ENCODE results near the gene CTSG.
A peak's percentile ranks its signal among the peaks of the same experiment; 100 is the strongest.
"Not testable (repeated sequence)": the region's sequence is repeated elsewhere in the genome, so short reads cannot be mapped to it uniquely, and the experiment has no call there.

Gene CTSG

DNA sequence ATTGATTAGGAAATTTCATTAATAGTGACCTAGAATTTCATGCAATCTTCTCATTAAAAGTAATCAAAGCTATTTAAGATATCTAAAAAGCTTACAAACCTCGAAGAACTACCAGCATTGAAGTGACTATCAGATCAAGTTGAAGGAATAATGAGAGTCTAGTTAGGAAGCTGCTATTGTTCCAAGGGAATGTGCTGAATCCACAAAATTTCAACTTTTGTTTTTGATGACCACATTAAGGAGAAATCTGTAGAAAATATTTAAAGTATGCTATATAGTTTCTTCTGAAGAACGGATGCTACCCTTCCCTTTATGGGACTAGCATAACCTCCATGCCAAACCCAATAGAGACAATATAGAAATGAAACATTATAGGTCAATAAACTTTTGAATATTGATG, 2.5 kb upstream of the CTSG start:
- Histone ChIP-seq H3K4me1 (ENCODE audit: insufficient read depth, low read length) (no peaks in the 10 kb centered on the region), H3K36me3 (ENCODE audit: insufficient read depth, low read length) (no peaks in the 10 kb centered on the region), H3K9me3 (ENCODE audit: control insufficient read depth, insufficient read depth, low read length) (no peaks in the 10 kb centered on the region), H3K9ac (ENCODE audit: low read depth, low read length) (no peak overlapping the region)

DNA sequence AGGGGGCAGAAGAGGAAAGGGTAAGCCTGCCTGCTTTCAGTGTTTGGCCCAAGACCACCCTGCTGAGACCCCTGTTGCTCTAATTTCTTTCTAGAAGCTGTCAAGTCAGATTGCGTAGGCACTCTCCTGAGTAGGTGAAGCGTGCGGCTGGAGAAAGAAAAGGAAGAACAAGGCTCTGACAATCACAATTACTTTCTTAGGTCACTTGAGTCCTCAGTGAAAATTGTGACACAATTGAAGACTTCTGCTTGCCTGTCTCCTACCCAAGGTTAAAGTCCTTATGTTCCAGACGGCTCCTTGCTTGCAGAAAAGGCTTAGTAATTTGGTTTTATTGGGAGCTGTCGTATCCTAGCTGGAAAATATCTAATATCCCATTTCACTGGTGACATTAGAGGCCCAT, 721 bp upstream of the CTSG start:
- Histone ChIP-seq H3K36me3 (ENCODE audit: insufficient read depth, low read length) (no peaks in the 10 kb centered on the region), H3K4me1 (ENCODE audit: insufficient read depth, low read length) (no peaks in the 10 kb centered on the region), H3K9me3 (ENCODE audit: control insufficient read depth, insufficient read depth, low read length) (no peaks in the 10 kb centered on the region), H3K9ac (ENCODE audit: low read depth, low read length) (no peak overlapping the region)

DNA sequence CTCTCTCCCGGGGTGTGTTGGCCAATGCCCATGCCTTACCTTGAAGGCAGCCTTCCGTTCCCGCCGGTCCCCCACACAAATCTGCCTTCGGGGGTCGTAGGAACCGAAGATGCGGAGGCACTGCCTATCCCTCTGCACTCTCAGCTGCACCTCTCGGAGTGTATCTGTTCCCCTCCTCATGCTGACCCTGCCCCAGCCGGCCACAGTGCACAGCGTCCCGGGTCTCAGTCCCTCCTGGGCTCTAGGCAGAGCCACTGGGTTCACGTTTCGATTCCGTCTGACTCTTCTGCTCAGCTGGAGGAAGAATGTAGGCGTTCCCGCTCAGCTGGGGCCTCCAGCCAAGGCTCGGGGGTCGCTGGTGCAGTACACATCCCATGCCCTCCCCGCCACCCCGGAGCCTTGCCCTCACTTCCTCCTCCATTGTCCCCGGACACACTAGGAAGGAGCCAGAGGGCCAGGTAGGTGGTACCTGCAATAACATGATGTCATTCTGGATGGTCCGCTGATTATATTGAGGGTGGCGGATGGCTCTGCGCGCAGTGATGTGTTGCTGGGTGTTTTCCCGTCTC, 1.8 kb downstream of the CTSG start:
- Histone ChIP-seq H3K9me3 (ENCODE audit: control insufficient read depth, insufficient read depth, low read length) (no peaks in the 10 kb centered on the region), H3K4me1 (ENCODE audit: insufficient read depth, low read length) (no peaks in the 10 kb centered on the region), H3K36me3 (ENCODE audit: insufficient read depth, low read length) (no peaks in the 10 kb centered on the region), H3K9ac (ENCODE audit: low read depth, low read length) (no peak overlapping the region)

DNA sequence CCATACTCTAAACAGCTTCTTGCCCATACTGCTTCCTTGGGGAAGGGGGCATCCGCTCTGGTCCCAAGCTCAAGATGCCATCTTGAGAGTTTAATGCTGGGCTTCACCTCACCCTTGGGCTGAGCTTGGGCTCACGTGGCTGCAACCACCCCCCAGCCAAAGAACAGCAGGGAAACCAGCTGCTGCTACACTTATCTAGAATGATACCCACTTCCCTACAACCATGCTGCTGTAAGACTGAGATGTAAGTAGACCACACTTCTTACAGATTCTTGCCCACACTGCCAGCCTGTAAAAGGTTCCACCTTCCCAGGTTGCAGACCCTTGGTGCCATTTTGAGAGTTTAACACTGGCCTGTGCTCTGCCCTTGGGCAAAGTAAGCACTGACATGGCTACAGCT, 9.7 kb downstream of the CTSG start:
- H3K36me3 ChIP-seq (ENCODE audit: insufficient read depth, low read length) = no peaks in the 10 kb centered on the region
- H3K4me1 ChIP-seq (ENCODE audit: insufficient read depth, low read length) = no peaks in the 10 kb centered on the region
- no peak overlapping the region for H3K9ac ChIP-seq (ENCODE audit: low read depth, low read length)
- peaks cover 3% of the 10 kb centered on the region; the same call in 1 of the 2 replicates for H3K9me3 ChIP-seq (ENCODE audit: control insufficient read depth, insufficient read depth, low read length)

DNA sequence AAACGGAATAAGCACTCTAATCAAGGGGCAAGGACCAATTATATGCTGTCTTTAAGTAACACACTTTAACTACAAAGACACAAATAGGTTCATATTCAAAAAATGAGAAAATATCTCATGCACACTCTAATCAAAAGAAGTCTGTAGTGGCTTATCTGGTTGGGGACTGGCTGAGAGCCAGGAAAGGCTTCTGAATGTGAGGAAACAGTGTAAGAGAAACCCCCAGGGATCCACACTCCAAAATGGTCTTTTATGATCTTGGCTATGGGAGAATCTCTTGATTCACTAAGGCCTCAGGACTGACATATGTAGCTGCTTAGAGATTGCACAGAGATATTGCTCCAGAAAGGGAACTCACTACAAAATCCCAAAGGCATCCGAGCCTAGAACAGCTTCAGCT, 10.3 kb downstream of the CTSG start:
- H3K9me3 ChIP-seq (ENCODE audit: control insufficient read depth, insufficient read depth, low read length) = peaks cover 3% of the 10 kb centered on the region; the same call in 1 of the 2 replicates
- H3K36me3 ChIP-seq (ENCODE audit: insufficient read depth, low read length) = no peaks in the 10 kb centered on the region
- no peak overlapping the region for H3K9ac ChIP-seq (ENCODE audit: low read depth, low read length)
- H3K4me1 ChIP-seq (ENCODE audit: insufficient read depth, low read length) = no peaks in the 10 kb centered on the region

DNA sequence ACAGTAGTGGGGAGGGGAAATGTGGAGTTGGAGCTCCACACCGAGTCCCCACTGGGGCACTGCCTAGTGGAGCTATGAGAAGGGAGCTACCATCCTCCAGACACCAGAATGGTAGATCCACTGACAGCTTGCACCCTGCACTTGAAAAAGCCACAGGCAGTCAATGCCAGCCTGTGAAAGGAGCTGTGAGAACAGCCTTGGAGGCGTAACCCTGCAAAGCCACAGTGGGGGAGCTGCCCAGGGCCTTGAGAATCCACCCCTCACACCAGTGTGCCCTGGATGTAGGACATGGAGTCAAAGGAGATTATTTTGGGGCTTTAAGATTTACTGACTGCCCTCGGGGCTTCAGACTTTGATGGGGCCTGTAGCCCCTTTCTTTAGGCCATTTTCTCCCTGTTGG, 12.5 kb downstream of the CTSG start:
- Histone ChIP-seq H3K9me3 (ENCODE audit: control insufficient read depth, insufficient read depth, low read length) (peaks cover 3% of the 10 kb centered on the region; the same call in 1 of the 2 replicates), H3K4me1 (ENCODE audit: insufficient read depth, low read length) (no peaks in the 10 kb centered on the region), H3K9ac (ENCODE audit: low read depth, low read length) (no peak overlapping the region), H3K36me3 (ENCODE audit: insufficient read depth, low read length) (no peaks in the 10 kb centered on the region)

DNA sequence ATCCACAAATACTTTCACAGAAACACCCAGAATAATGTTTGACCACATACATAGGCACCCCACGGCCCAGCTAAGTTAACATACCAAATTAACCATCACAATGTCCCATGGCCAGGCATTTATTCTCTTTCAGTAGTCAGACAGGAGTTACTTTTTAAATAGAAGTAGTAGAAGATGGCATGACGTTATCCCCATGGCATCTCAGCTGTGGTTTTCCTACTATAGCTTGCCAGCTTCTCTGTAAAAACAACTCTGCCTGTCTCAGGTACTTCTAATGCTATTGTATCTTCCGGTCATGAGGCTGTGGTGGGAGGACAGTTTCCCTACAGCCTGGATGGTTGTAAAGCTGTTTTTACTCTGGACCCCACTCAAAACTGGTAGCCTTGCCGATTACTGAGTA, 19.3 kb downstream of the CTSG start:
- Histone ChIP-seq H3K9ac (ENCODE audit: low read depth, low read length) (no peak overlapping the region), H3K9me3 (ENCODE audit: control insufficient read depth, insufficient read depth, low read length) (no peaks in the 10 kb centered on the region), H3K4me1 (ENCODE audit: insufficient read depth, low read length) (no peaks in the 10 kb centered on the region), H3K36me3 (ENCODE audit: insufficient read depth, low read length) (no peaks in the 10 kb centered on the region)

DNA sequence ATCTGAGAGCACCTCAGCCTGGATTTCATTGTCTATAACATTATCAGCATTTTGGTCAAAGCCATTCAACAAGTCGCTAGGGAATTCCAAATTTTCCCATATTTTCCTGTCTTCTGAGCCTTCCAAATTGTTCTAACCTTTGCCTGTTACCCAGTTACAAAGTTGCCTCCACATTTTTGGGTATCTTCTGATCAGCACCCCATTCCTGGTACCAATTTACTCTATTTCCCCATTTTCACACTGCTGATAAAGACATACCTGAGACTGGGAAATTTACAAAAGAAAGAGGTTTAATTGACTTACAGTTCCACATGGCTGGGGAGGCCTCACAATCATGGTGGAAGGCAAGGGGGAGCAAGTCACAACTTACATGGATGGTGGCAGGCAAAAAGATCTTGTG, 27.0 kb downstream of the CTSG start:
- H3K9me3 ChIP-seq (ENCODE audit: control insufficient read depth, insufficient read depth, low read length); H3K4me1 ChIP-seq (ENCODE audit: insufficient read depth, low read length); H3K36me3 ChIP-seq (ENCODE audit: insufficient read depth, low read length): not testable (repeated sequence)

DNA sequence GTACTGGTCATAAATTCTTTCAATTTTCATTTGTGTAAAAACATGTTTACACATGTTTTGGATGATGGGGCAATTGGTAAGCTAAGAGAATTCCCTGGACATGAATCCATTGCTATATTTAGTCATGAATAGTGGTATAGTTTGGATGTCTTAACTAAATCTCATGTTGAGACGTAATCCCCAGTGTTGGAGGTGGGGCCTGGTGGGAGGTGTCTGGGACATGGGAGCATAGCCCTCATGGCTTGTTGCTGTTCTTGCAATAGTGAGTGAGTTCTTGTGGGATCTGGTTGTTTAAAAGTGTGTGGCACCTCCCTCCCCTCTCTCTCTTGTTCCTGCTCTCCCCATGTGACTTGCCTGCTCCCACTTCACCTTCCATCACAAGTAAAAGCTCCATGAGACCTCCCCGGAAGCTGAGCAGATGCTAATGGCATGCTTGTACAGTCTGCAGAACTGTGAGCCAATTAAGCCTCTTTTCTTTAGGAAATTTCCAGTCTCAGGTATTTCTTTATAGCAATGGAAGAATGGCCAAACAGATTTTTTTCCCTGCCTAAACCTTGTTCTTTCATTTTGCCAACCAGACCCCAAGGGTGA, 33.6 kb downstream of the CTSG start:
- no peaks in the 10 kb centered on the region for H3K9me3 ChIP-seq (ENCODE audit: control insufficient read depth, insufficient read depth, low read length)
- H3K36me3 ChIP-seq (ENCODE audit: insufficient read depth, low read length) = no peaks in the 10 kb centered on the region
- no peaks in the 10 kb centered on the region for H3K4me1 ChIP-seq (ENCODE audit: insufficient read depth, low read length)
- H3K9ac ChIP-seq (ENCODE audit: low read depth, low read length) = no peak overlapping the region

More for the DNA sequence above, 27.0 kb downstream of the CTSG start:
- not testable (repeated sequence) for H3K9ac ChIP-seq (ENCODE audit: low read depth, low read length)

DNA sequence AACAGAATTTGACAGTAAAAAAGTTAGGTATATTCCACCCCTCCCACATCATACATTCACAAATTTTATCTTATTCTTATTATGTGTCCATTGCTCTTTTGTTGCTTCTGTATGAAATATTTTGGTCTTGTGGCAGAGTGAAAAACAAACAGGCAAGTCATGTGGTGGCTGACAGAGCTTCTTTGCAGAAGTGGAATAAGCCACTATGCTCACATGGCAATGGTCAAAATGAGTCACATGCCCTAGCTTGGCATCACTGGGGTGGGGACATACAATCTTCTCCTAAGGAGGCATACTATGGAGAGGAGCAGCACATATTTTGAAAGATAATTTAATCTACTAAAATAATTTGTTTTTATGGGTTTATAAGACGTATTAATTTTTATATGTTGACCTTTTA, 40.3 kb downstream of the CTSG start:
- H3K36me3 ChIP-seq (ENCODE audit: insufficient read depth, low read length) = no peaks in the 10 kb centered on the region
- H3K4me1 ChIP-seq (ENCODE audit: insufficient read depth, low read length) = no peaks in the 10 kb centered on the region
- no peaks in the 10 kb centered on the region for H3K9me3 ChIP-seq (ENCODE audit: control insufficient read depth, insufficient read depth, low read length)
- H3K9ac ChIP-seq (ENCODE audit: low read depth, low read length) = no peak overlapping the region

DNA sequence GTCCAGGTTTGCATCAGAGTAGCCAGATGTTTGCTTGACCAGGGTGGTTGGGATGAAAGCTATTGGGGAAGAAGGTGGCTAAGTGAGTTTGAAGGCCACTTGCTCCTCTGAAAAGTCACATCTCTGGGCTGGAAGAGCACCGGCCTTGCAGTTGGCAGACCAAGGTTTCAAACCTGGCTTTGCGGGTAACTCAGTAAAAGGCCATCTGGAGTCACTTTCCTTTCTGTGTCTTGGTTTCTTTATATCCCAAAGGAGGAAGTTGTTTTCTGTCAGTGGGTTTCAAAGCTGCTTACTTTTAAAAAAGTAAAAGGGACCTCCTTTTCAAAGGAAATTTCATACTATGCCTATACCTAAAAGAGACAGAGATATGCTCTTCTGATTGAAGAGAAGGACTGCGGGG, 41.8 kb downstream of the CTSG start:
- Histone ChIP-seq H3K36me3 (ENCODE audit: insufficient read depth, low read length) (no peaks in the 10 kb centered on the region), H3K9me3 (ENCODE audit: control insufficient read depth, insufficient read depth, low read length) (no peaks in the 10 kb centered on the region), H3K4me1 (ENCODE audit: insufficient read depth, low read length) (no peaks in the 10 kb centered on the region), H3K9ac (ENCODE audit: low read depth, low read length) (no peak overlapping the region)

DNA sequence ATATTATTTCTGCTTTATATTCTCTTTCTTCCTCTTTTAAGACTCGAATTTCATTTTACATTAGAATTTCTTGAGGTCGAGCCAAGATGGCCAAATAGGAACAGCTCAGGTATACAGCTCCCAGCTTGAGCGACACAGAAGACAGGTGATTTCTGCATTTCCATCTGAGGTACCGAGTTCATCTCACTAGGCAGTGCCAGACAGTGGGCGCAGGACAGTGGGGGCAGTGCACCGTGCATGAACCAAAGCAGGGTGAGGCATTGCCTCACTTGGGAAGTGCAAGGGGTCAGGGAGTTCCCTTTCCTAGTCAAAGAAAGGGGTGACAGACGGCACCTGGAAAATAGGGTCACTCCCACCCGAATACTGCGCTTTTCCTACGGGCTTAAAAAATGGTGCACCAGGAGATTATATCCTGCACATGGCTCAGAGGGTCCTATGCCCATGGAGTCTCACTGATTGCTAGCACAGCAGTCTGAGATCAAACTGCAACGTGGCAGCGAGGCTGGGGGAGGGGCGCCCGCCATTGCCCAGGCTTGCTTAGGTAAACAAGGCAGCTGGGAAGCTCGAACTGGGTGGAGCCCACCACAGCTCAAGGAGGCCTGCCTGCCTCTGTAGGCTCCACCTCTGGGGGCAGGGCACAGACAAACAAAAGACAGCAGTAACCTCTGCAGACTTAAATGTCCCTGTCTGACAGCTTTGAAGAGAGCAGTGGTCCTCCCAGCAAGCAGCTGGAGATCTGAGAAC, 50.0 kb downstream of the CTSG start:
- H3K9ac ChIP-seq (ENCODE audit: low read depth, low read length) = peak overlapping the region; percentile 37; the same call in 1 of the 2 replicates
- H3K36me3 ChIP-seq (ENCODE audit: insufficient read depth, low read length); H3K9me3 ChIP-seq (ENCODE audit: control insufficient read depth, insufficient read depth, low read length); H3K4me1 ChIP-seq (ENCODE audit: insufficient read depth, low read length): not testable (repeated sequence)

Measured in ES-I3 (cell line).